HepG2 (cell line): Measurements from ENCODE around the gene PHACTR1. TPM values are rescaled to one million over a fixed set of nuclear protein-coding genes. Genes with fewer than 3 reads are reported as not detected.

ENCODE experiments used
- BCL6 ChIP-seq: IDR thresholded peaks from 2 replicates; pipeline ENCODE4 v1.6.1; 2016; ENCODE audit warnings: missing genetic modification reagents, missing compliant biosample characterization
- CEBPB ChIP-seq: IDR thresholded peaks from 2 replicates; pipeline ENCODE4 v1.6.1; 2011; ENCODE audit warnings: low read depth, low read length, improper control_type of control experiment, borderline replicate concordance
- HNF4A ChIP-seq: sonication (generic); formaldehyde crosslinking; IDR thresholded peaks from 2 replicates; pipeline ENCODE4 v1.4.0; 2020; ENCODE audit warnings: missing genetic modification reagents
- HNF4G ChIP-seq, 2 experiments: sonication (generic) in 1 of 2; formaldehyde crosslinking in 1 of 2; IDR thresholded peaks; 2 replicates each; pipeline versions ENCODE4 v1.4.0 to v1.6.1; 2011 to 2020; ENCODE audit warnings: borderline replicate concordance in 2 of 2, low read depth in 2 of 2, mild to moderate bottlenecking in 2 of 2, low read length in 1 of 2, missing genetic modification reagents in 1 of 2, moderate library complexity in 1 of 2
- KDM5A ChIP-seq: fragments of 200-600 bp; sonication (generic); IDR thresholded peaks from 2 replicates; pipeline ENCODE4 v1.7.0; 2018; ENCODE audit warnings: antibody characterized with exemption, mild to moderate bottlenecking, low read length, borderline replicate concordance
- NCOR1 ChIP-seq: fragments of 200-600 bp; sonication (generic); IDR thresholded peaks from 2 replicates; pipeline ENCODE4 v1.7.0; 2017; ENCODE audit warnings: antibody characterized with exemption, low read length, borderline replicate concordance
- PLRG1 ChIP-seq: fragments of 450-650 bp; conservative IDR thresholded peaks from 2 replicates; pipeline ENCODE4 v1.6.1; 2016
- PPARG ChIP-seq: conservative IDR thresholded peaks from 2 replicates; pipeline ENCODE4 v1.6.1; 2016; ENCODE audit warnings: missing biosample characterization, missing genetic modification reagents
- RARA ChIP-seq: IDR thresholded peaks from 2 replicates; pipeline ENCODE4 v1.6.1; 2016; ENCODE audit warnings: missing genetic modification reagents, missing compliant biosample characterization
- SKI ChIP-seq: fragments of 450-650 bp; IDR thresholded peaks from one replicate; pipeline ENCODE4 v1.6.1; 2018; ENCODE audit warnings: mild to moderate bottlenecking; ENCODE audit not compliant: partially characterized antibody
- SOX13 ChIP-seq, 3 experiments: fragments of 450-650 bp in 1 of 3; sonication (generic) in 1 of 3; formaldehyde crosslinking in 1 of 3; IDR thresholded peaks in 2 of 3; conservative IDR thresholded peaks in 1 of 3; 2 replicates each; pipeline versions ENCODE4 v1.5.0 to v1.6.1; 2016 to 2020; ENCODE audit warnings: antibody characterized with exemption in 1 of 3, mild to moderate bottlenecking in 1 of 3, missing compliant biosample characterization in 1 of 3, missing genetic modification reagents in 1 of 3, moderate library complexity in 1 of 3
- TBL1XR1 ChIP-seq: fragments of 150-350 bp; IDR thresholded peaks from 2 replicates; pipeline ENCODE4 v1.6.1; 2014; ENCODE audit warnings: borderline replicate concordance, low read length; ENCODE audit not compliant: partially characterized antibody
- ZMYM2 ChIP-seq: sonication (generic); formaldehyde crosslinking; IDR thresholded peaks from 2 replicates; pipeline ENCODE4 v1.8.0; 2022; ENCODE audit warnings: mild to moderate bottlenecking, missing genetic modification reagents
- ZNF143 ChIP-seq: sonication (generic); formaldehyde crosslinking; IDR thresholded peaks from 2 replicates; pipeline ENCODE4 v1.4.0; 2020; ENCODE audit warnings: missing genetic modification reagents
- ZNF230 ChIP-seq: sonication (generic); formaldehyde crosslinking; IDR thresholded peaks from 2 replicates; pipeline ENCODE4 v1.4.0; 2020; ENCODE audit warnings: mild to moderate bottlenecking, missing genetic modification reagents
- ZNF382 ChIP-seq: sonication (generic); formaldehyde crosslinking; IDR thresholded peaks from 2 replicates; pipeline ENCODE4 v1.5.0; 2020; ENCODE audit warnings: missing genetic modification reagents, mild to moderate bottlenecking, borderline replicate concordance
- ZNF644 ChIP-seq: IDR thresholded peaks from 2 replicates; pipeline ENCODE4 v1.6.1; 2016; ENCODE audit warnings: low read depth
- polyA plus RNA-seq, 8 experiments: library from polyadenylated mRNA; depleted of rRNA in 3 of 8; stranded (reverse) in 7 of 8; unstranded in 1 of 8; fragments of >200 nt; fragmentation: Illumina TruSeq in 4 of 8; extraction: Trizol in 4 of 8; gene quantifications; 2 replicates each; pipeline versions ENCODE4 v1.2.1 to v1.2.3, GENCODE V29; 2011 to 2016; ENCODE audit warnings: low read depth in 4 of 8, missing spikeins in 1 of 8, mixed read lengths in 1 of 8; ENCODE audit not compliant: insufficient read depth in 1 of 8
- total RNA-seq, 5 experiments: library from RNA; depleted of rRNA; stranded (reverse); fragments of >200 nt; fragmentation: Illumina TruSeq; extraction: Trizol; gene quantifications; 2 replicates each; pipeline ENCODE4 v1.2.3, GENCODE V29; 2016; ENCODE audit warnings: low read depth in 1 of 5
- TF ChIP-seq, protein P1 (sequence below): sonication (generic); formaldehyde crosslinking; IDR thresholded peaks from 2 replicates; pipeline ENCODE4 v1.8.0; 2023; ENCODE audit warnings: mild to moderate bottlenecking, missing genetic modification reagents
- TF ChIP-seq, protein P2 (sequence below), 2 experiments: fragments of 450-650 bp in 1 of 2; sonication (generic) in 1 of 2; formaldehyde crosslinking; IDR thresholded peaks; 2 replicates each; pipeline versions ENCODE4 v1.5.0 to v1.8.0; 2020 to 2022; ENCODE audit warnings: mild to moderate bottlenecking in 1 of 2, missing genetic modification reagents in 1 of 2
- TF ChIP-seq, protein P3 (sequence below): sonication (generic); formaldehyde crosslinking; IDR thresholded peaks from 2 replicates; pipeline ENCODE4 v1.9.0; 2021; ENCODE audit warnings: missing genetic modification reagents, mild to moderate bottlenecking, borderline replicate concordance
- TF ChIP-seq, protein P4 (sequence below): IDR thresholded peaks from 2 replicates; pipeline ENCODE4 v1.4.0; 2020; ENCODE audit warnings: mild to moderate bottlenecking, missing genetic modification reagents

PHACTR1 gene
- total and polyA plus RNA-seq, 2 of the 13 experiments (the other 11 are each of a cell fraction or from before 2014, with no cell fraction given) = 0.09 TPM; not detected in 1

DNA sequence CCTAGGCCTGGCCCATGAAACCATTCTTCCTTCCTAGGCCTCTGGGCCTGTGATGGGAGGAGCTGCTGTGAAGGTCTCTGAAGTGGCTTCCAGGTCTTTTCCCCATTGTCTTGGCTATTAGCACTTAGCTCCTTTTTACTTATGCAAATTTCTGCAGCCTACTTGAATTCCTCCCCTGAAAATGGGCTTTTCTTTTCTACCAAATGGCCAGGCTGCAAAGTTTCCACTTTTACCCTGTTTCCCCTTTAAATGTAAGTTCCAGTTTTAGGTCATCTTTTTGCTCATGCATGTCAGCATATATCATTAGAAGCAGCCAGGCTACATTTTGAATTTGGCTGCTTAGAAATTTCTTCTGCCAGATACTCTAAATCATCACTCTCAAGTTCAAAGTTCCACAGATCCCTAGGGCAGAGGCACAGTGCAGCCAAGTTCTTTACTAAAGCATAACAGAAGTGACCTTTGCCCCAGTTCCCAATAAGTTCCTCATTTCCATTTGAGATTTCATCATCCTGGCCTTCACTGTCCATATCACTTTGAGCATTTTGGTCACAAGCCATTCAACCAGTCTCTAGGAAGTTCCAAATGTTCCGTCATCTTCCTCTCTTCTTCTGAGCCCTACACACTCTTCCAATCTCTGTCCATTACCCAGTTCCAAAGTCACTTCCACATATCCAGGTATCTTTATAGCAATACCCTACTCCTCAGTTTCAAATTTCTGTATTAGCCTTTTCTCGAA lies 539.9 kb downstream of the PHACTR1 start (continued):
- TF ChIP-seq, protein P1, sequence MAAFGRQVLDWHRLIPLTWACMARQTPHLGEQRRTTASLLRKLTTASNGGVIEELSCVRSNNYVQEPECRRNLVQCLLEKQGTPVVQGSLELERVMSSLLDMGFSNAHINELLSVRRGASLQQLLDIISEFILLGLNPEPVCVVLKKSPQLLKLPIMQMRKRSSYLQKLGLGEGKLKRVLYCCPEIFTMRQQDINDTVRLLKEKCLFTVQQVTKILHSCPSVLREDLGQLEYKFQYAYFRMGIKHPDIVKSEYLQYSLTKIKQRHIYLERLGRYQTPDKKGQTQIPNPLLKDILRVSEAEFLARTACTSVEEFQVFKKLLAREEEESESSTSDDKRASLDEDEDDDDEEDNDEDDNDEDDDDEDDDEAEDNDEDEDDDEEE (CRISPR knock-in tag) = no peak
- TF ChIP-seq RARA (peak; percentile 48), TBL1XR1 (peak; percentile 59), KDM5A (no peak), SOX13 (IDR thresholded peaks at IDR 0.05) (no peak), SOX13 (CRISPR knock-in tag; conservative IDR thresholded peaks at IDR 0.05 in 1 of 2, IDR thresholded peaks at IDR 0.05 in 1 of 2) (peak in 1 of 2 experiments; percentile 53; a peak in 2 of 4 replicates), BCL6 (CRISPR knock-in tag) (peak; percentile 61; the same call in 1 of the 2 replicates), ZNF382 (CRISPR knock-in tag) (no peak), ZNF230 (CRISPR knock-in tag) (no peak), PPARG (peak; percentile 61; the same call in 1 of the 2 replicates), CEBPB (peak; percentile 52; the same call in 1 of the 2 replicates), ZMYM2 (CRISPR knock-in tag) (no peak), NCOR1 (peak; percentile 42; the same call in 1 of the 2 replicates), PLRG1 (no peak), ZNF143 (CRISPR knock-in tag) (no peak), SKI (peak; percentile 92), HNF4A (CRISPR knock-in tag) (peak; percentile 64), ZNF644 (CRISPR knock-in tag) (peak; percentile 72; the same call in 1 of the 2 replicates), HNF4G (IDR thresholded peaks at IDR 0.05; ENCODE audit: borderline replicate concordance, low read depth, low read length) (0 out of 2 replicates have a peak, but pooled peaks have one; percentile 10), HNF4G (CRISPR knock-in tag; IDR thresholded peaks at IDR 0.05; ENCODE audit: borderline replicate concordance, low read depth) (no peak)
- TF ChIP-seq, protein P2, sequence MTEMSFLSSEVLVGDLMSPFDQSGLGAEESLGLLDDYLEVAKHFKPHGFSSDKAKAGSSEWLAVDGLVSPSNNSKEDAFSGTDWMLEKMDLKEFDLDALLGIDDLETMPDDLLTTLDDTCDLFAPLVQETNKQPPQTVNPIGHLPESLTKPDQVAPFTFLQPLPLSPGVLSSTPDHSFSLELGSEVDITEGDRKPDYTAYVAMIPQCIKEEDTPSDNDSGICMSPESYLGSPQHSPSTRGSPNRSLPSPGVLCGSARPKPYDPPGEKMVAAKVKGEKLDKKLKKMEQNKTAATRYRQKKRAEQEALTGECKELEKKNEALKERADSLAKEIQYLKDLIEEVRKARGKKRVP (CRISPR knock-in tag; IDR thresholded peaks at IDR 0.05) = peak in 1 of 2 experiments; percentile 87; a peak in 2 of 4 replicates
- TF ChIP-seq, protein P3, sequence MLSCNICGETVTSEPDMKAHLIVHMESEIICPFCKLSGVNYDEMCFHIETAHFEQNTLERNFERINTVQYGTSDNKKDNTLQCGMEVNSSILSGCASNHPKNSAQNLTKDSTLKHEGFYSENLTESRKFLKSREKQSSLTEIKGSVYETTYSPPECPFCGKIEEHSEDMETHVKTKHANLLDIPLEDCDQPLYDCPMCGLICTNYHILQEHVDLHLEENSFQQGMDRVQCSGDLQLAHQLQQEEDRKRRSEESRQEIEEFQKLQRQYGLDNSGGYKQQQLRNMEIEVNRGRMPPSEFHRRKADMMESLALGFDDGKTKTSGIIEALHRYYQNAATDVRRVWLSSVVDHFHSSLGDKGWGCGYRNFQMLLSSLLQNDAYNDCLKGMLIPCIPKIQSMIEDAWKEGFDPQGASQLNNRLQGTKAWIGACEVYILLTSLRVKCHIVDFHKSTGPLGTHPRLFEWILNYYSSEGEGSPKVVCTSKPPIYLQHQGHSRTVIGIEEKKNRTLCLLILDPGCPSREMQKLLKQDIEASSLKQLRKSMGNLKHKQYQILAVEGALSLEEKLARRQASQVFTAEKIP (CRISPR knock-in tag) = no peak
- TF ChIP-seq, protein P4, sequence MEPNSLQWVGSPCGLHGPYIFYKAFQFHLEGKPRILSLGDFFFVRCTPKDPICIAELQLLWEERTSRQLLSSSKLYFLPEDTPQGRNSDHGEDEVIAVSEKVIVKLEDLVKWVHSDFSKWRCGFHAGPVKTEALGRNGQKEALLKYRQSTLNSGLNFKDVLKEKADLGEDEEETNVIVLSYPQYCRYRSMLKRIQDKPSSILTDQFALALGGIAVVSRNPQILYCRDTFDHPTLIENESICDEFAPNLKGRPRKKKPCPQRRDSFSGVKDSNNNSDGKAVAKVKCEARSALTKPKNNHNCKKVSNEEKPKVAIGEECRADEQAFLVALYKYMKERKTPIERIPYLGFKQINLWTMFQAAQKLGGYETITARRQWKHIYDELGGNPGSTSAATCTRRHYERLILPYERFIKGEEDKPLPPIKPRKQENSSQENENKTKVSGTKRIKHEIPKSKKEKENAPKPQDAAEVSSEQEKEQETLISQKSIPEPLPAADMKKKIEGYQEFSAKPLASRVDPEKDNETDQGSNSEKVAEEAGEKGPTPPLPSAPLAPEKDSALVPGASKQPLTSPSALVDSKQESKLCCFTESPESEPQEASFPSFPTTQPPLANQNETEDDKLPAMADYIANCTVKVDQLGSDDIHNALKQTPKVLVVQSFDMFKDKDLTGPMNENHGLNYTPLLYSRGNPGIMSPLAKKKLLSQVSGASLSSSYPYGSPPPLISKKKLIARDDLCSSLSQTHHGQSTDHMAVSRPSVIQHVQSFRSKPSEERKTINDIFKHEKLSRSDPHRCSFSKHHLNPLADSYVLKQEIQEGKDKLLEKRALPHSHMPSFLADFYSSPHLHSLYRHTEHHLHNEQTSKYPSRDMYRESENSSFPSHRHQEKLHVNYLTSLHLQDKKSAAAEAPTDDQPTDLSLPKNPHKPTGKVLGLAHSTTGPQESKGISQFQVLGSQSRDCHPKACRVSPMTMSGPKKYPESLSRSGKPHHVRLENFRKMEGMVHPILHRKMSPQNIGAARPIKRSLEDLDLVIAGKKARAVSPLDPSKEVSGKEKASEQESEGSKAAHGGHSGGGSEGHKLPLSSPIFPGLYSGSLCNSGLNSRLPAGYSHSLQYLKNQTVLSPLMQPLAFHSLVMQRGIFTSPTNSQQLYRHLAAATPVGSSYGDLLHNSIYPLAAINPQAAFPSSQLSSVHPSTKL (CRISPR knock-in tag) = peak; percentile 58; the same call in 1 of the 2 replicates
